MCF 10A (cell line): Measurements from ENCODE around the gene BAAT. TPM values are rescaled to one million over a fixed set of nuclear protein-coding genes. Genes with fewer than 3 reads are reported as not detected.

Source experiments
- BruUV-seq: library from RNA; stranded (reverse); fragments of 400-500 nt; replicated peaks from 2 replicates; lab custom pipeline; 2021; lab: Mats Ljungman, UMichigan
- CTCF ChIA-PET: fragments of 300-600 bp; sonication (Branson Sonifier 250); formaldehyde crosslinking; extraction: SDS; loops from one replicate; lab custom pipeline; 2021; ENCODE audit warnings: antibody characterized with exemption, inconsistent platforms; lab: Yijun Ruan, JAX
- POLR2A ChIA-PET: fragments of 300-600, 350-650 bp; sonication (Branson Sonifier 250); formaldehyde crosslinking; extraction: SDS; loops from one replicate; lab custom pipeline; 2020; ENCODE audit warnings: antibody characterized with exemption, inconsistent platforms; lab: Yijun Ruan, JAX
- DNase-seq: peaks from one replicate; pipeline ENCODE4 v3.0.0-alpha.2; 2018; ENCODE audit not compliant: unreplicated experiment
- H3K27ac Mint-ChIP-seq: one replicate; pipeline ENCODE4 v1.8.0; 2022; ENCODE audit warnings: mild to moderate bottlenecking, low read depth, mixed read lengths; ENCODE audit not compliant: unreplicated experiment
- H3K27me3 Mint-ChIP-seq: one replicate; pipeline ENCODE4 v1.8.0; 2022; ENCODE audit warnings: mixed read lengths; ENCODE audit not compliant: insufficient read depth, unreplicated experiment
- H3K36me3 Mint-ChIP-seq: one replicate; pipeline ENCODE4 v1.8.0; 2022; ENCODE audit warnings: mild to moderate bottlenecking, moderate library complexity, mixed read lengths; ENCODE audit not compliant: insufficient read depth, unreplicated experiment
- H3K4me1 Mint-ChIP-seq: one replicate; pipeline ENCODE4 v1.8.0; 2022; ENCODE audit warnings: mixed read lengths; ENCODE audit not compliant: insufficient read depth, unreplicated experiment
- H3K4me3 Mint-ChIP-seq: one replicate; pipeline ENCODE4 v1.8.0; 2022; ENCODE audit warnings: mild to moderate bottlenecking, moderate library complexity, mixed read lengths; ENCODE audit not compliant: unreplicated experiment
- H3K9me3 Mint-ChIP-seq: one replicate; pipeline ENCODE4 v1.8.0; 2022; ENCODE audit warnings: mixed read lengths; ENCODE audit not compliant: unreplicated experiment
- CTCF ChIP-seq: fragments of 200-600 bp; IDR thresholded peaks from one replicate; pipeline ENCODE4 v1.8.0; 2022; ENCODE audit warnings: antibody characterized with exemption, mild to moderate bottlenecking; ENCODE audit not compliant: unreplicated experiment
- intact Hi-C: fragments of 100-400 bp; cut with micrococcal nuclease; formaldehyde crosslinking; loops from 2 replicates; pipeline ENCODE4 v1.14.1; 2022
- total RNA-seq: library from RNA; stranded (reverse); gene quantifications from 2 replicates; pipeline ENCODE4 v1.2.3, GENCODE V29; 2022

Gene BAAT
- total RNA-seq, 1 experiment from 2014 or later, result 0.14 TPM

- ChIA-PET CTCF (interaction anchor here (0.5 to 6.0 kb wide), 43 partner anchors 9 to 973 kb away, joined by 3 to 129 read pairs (median 4); no protein-coding TSS in a partner anchor), POLR2A (interaction anchor here (1.1 to 1.5 kb wide), 3 partner anchors 12 to 710 kb away, joined by 3 to 9 read pairs (median 4); no protein-coding TSS in a partner anchor)
- Mint-ChIP-seq H3K4me3 (no peak overlapping the region), H3K9me3 (no peaks in the 10 kb centered on the region), H3K4me1 (peaks cover 7% of the 10 kb centered on the region), H3K27ac (no peak overlapping the region), H3K27me3 (peaks cover 11% of the 10 kb centered on the region), H3K36me3 (no peaks in the 10 kb centered on the region)
- BruUV-seq, result no TSS peak
- DNase-seq, result peak; percentile 84
- peak; percentile 54 for TF ChIP-seq CTCF
- intact Hi-C loops, result loop anchor here (1.0 to 2.0 kb wide), 4 partner anchors 77 to 710 kb away; no protein-coding TSS in a partner anchor
Measured at GRCh38 chr9:101311758-101312420, 72.9 kb downstream of the BAAT start.

- POLR2A ChIA-PET, result interaction anchor here (0.7 to 1.5 kb wide), 5 partner anchors 13 to 710 kb away, joined by 3 to 9 read pairs (median 4); no protein-coding TSS in a partner anchor
- no peak for DNase-seq
Measured at GRCh38 chr9:101311191-101311590, 73.6 kb downstream of the BAAT start.

More at GRCh38 chr9:101311191-101311590, 73.6 kb downstream of the BAAT start:
- Mint-ChIP-seq H3K27me3 (peaks cover 4% of the 10 kb centered on the region), H3K9me3 (no peaks in the 10 kb centered on the region), H3K4me3 (no peak overlapping the region), H3K27ac (no peak overlapping the region), H3K36me3 (no peaks in the 10 kb centered on the region), H3K4me1 (peaks cover 7% of the 10 kb centered on the region)
- CTCF ChIA-PET, result interaction anchor here (0.6 to 6.0 kb wide), 36 partner anchors 13 to 972 kb away, joined by 3 to 129 read pairs (median 4); no protein-coding TSS in a partner anchor
- BruUV-seq, result no TSS peak
- no peak for TF ChIP-seq CTCF
- intact Hi-C loops, result loop anchor here (1.0 to 2.0 kb wide), 4 partner anchors 78 to 709 kb away; no protein-coding TSS in a partner anchor

Other genes with a start within 250 kb of the BAAT start
- 15.4 and 16.9 TPM in 2 replicates for gene MRPL50, start 13.6 kb upstream of the BAAT start, total RNA-seq
- gene ZNF189, start 13.8 kb upstream of the BAAT start, total RNA-seq, result 17.4 and 20.4 TPM in 2 replicates
- not detected in 2 replicates for gene ALDOB, start 50.8 kb upstream of the BAAT start, total RNA-seq
- 38.4 and 41.6 TPM in 2 replicates for gene RNF20, start 148.8 kb upstream of the BAAT start, total RNA-seq
- not detected in 2 replicates for gene PPP3R2, start 210.0 kb upstream of the BAAT start, total RNA-seq